GM11168 (cell line): ENCODE measurements around the gene KIF3A.

ENCODE experiments used
- in situ Hi-C: fragments of 300-500 bp; cut with MboI; formaldehyde crosslinking; loops from one replicate; pipeline ENCODE4 v1.12.0; 2022; ENCODE audit warnings: low sequenced_read_pairs; ENCODE audit not compliant: unreplicated experiment

KIF3A gene

GRCh38 chr5:132771503-132771998 lies 34.2 kb upstream of the KIF3A start:
- in situ Hi-C loops, result no loop called here

- in situ Hi-C loops, result no loop called here
Observed at GRCh38 chr5:132770476-132771159, 33.3 kb upstream of the KIF3A start.

- in situ Hi-C loops, result no loop called here
Observed at GRCh38 chr5:132768485-132768868, 31.1 kb upstream of the KIF3A start.

- in situ Hi-C loops, result no loop called here
Observed at GRCh38 chr5:132767150-132767549, 29.8 kb upstream of the KIF3A start.

GRCh38 chr5:132766806-132767055 lies 29.4 kb upstream of the KIF3A start:
- in situ Hi-C loops, result no loop called here

GRCh38 chr5:132766020-132766805 lies 28.9 kb upstream of the KIF3A start:
- in situ Hi-C loops, result no loop called here

- in situ Hi-C loops, result no loop called here
Observed at GRCh38 chr5:132765311-132766019, 28.1 kb upstream of the KIF3A start.

- in situ Hi-C loops, result no loop called here
Observed at GRCh38 chr5:132764671-132765238, 27.4 kb upstream of the KIF3A start.

GRCh38 chr5:132764051-132764450 lies 26.7 kb upstream of the KIF3A start:
- in situ Hi-C loops, result no loop called here

GRCh38 chr5:132763181-132764036 lies 26.1 kb upstream of the KIF3A start:
- in situ Hi-C loops, result no loop called here

- in situ Hi-C loops, result no loop called here
Observed at GRCh38 chr5:132762246-132763000, 25.1 kb upstream of the KIF3A start.

GRCh38 chr5:132761321-132762240 lies 24.2 kb upstream of the KIF3A start:
- in situ Hi-C loops, result no loop called here

GRCh38 chr5:132760601-132761317 lies 23.4 kb upstream of the KIF3A start:
- in situ Hi-C loops, result no loop called here

- in situ Hi-C loops, result no loop called here
Observed at GRCh38 chr5:132760049-132760420, 22.7 kb upstream of the KIF3A start.

GRCh38 chr5:132759114-132760048 lies 22.0 kb upstream of the KIF3A start:
- in situ Hi-C loops, result no loop called here

GRCh38 chr5:132758451-132758850 lies 21.1 kb upstream of the KIF3A start:
- in situ Hi-C loops, result no loop called here

GRCh38 chr5:132756542-132756941 lies 19.2 kb upstream of the KIF3A start:
- in situ Hi-C loops, result no loop called here
